Smooth muscle cell (in vitro differentiated cells): ENCODE data around the gene ACO1. TPM values are rescaled to one million over a fixed set of nuclear protein-coding genes. Genes with fewer than 3 reads are reported as not detected.
A peak's percentile ranks its signal among the peaks of the same experiment; 100 is the strongest.

ENCODE experiments used
- DNase-seq: peaks from one replicate; lab custom pipeline; 2025; ENCODE audit not compliant: unreplicated experiment; lab: John Stamatoyannopoulos, UW
- H2AFZ ChIP-seq: fragments of 200-600 bp; sonication (generic); 2 replicates; pipeline ENCODE4 v1.6.0; 2016; ENCODE audit warnings: antibody characterized with exemption, low read depth, mild to moderate bottlenecking
- H3F3A ChIP-seq: fragments of 200-600 bp; sonication (generic); 2 replicates; pipeline ENCODE4 v1.6.0; 2017; ENCODE audit warnings: antibody characterized with exemption, low read depth
- H3K27ac ChIP-seq: fragments of 200-600 bp; sonication (generic); 2 replicates; pipeline ENCODE4 v1.5.1; 2016; ENCODE audit warnings: low read depth, mild to moderate bottlenecking
- H3K27me3 ChIP-seq: fragments of 200-600 bp; sonication (generic); 2 replicates; pipeline ENCODE4 v1.6.1; 2016; ENCODE audit warnings: low read depth, mild to moderate bottlenecking
- H3K36me3 ChIP-seq: fragments of 200-600 bp; sonication (generic); 2 replicates; pipeline ENCODE4 v1.5.1; 2016; ENCODE audit warnings: low read depth
- H3K4me1 ChIP-seq: fragments of 200-600 bp; sonication (generic); 2 replicates; pipeline ENCODE4 v1.5.1; 2016; ENCODE audit warnings: low read depth
- H3K4me2 ChIP-seq: fragments of 200-600 bp; sonication (generic); 2 replicates; pipeline ENCODE4 v1.6.0; 2016; ENCODE audit warnings: mild to moderate bottlenecking
- H3K4me3 ChIP-seq: fragments of 200-600 bp; sonication (generic); 2 replicates; pipeline ENCODE4 v1.5.1; 2016; ENCODE audit warnings: mild to moderate bottlenecking
- H3K79me2 ChIP-seq: fragments of 200-600 bp; sonication (generic); 2 replicates; pipeline ENCODE4 v1.6.0; 2016; ENCODE audit warnings: low read depth, mild to moderate bottlenecking
- H3K9ac ChIP-seq: fragments of 200-600 bp; sonication (generic); 2 replicates; pipeline ENCODE4 v1.6.0; 2016; ENCODE audit warnings: low read depth
- H3K9me3 ChIP-seq: fragments of 200-600 bp; sonication (generic); replicated peaks from 2 replicates; pipeline ENCODE4 v1.5.1; 2016; ENCODE audit warnings: low read depth
- H4K20me1 ChIP-seq: fragments of 200-600 bp; sonication (generic); 2 replicates; pipeline ENCODE4 v1.6.0; 2016; ENCODE audit warnings: low read depth
- CTCF ChIP-seq: fragments of 200-600 bp; sonication (generic); IDR thresholded peaks from 2 replicates; pipeline ENCODE4 v1.5.1; 2017; ENCODE audit warnings: borderline replicate concordance, mild to moderate bottlenecking, antibody characterized with exemption; ENCODE audit not compliant: insufficient read depth, poor library complexity, severe bottlenecking
- WGBS: methylation state at CpG from one replicate; pipeline ENCODE4 v1.1.7; 2016; ENCODE audit warnings: low lambda C conversion rate; 5-methylcytosine and 5-hydroxymethylcytosine counted together
- polyA plus RNA-seq: library from polyadenylated mRNA; unstranded; fragments of >200 nt; fragmentation: Nextera tagmentation; extraction: Ambion mirVana; gene quantifications from 2 replicates; pipeline ENCODE4 v1.2.1, GENCODE V29; 2016
- total RNA-seq: library from RNA; depleted of rRNA; stranded (reverse); fragments of >200 nt; gene quantifications from 2 replicates; pipeline ENCODE4 v1.2.3, GENCODE V29; 2014

The ACO1 gene
- total and polyA plus RNA-seq, 2 experiments from 2014 or later = 72.3 to 74.4 TPM

- WGBS = 40% methylated on average over 2 of the region's 2 CpGs
- H3K79me2 ChIP-seq = no peaks in the 10 kb centered on the region
Observed at GRCh38 chr9:32376285-32376684, 8.2 kb upstream of the ACO1 start.

GRCh38 chr9:32378496-32378895 lies 5.9 kb upstream of the ACO1 start:
- Histone ChIP-seq H3K9ac (no peak overlapping the region), H3K27me3 (peaks cover 11% of the 10 kb centered on the region), H2AFZ (peak overlapping the region; percentile 59), H3F3A (no peaks in the 10 kb centered on the region), H3K4me3 (peak overlapping the region; percentile 7), H3K4me2 (peak overlapping the region; percentile 68), H4K20me1 (no peaks in the 10 kb centered on the region), H3K4me1 (peaks cover 1% of the 10 kb centered on the region), H3K79me2 (no peaks in the 10 kb centered on the region), H3K27ac (no peak overlapping the region), H3K9me3 (no peaks in the 10 kb centered on the region), H3K36me3 (no peaks in the 10 kb centered on the region)
- WGBS = 7% methylated on average over 3 of the region's 3 CpGs
- peak; percentile 84 for TF ChIP-seq CTCF
- no peak for DNase-seq

More at GRCh38 chr9:32376285-32376684, 8.2 kb upstream of the ACO1 start:
- Histone ChIP-seq H4K20me1 (no peaks in the 10 kb centered on the region), H3K36me3 (no peaks in the 10 kb centered on the region), H3K4me1 (no peaks in the 10 kb centered on the region), H2AFZ (no peak overlapping the region), H3K27ac (no peak overlapping the region), H3K9ac (no peak overlapping the region), H3F3A (no peaks in the 10 kb centered on the region), H3K9me3 (no peaks in the 10 kb centered on the region), H3K4me2 (no peak overlapping the region), H3K27me3 (no peaks in the 10 kb centered on the region), H3K4me3 (no peak overlapping the region)
- DNase-seq = no peak
- no peak for TF ChIP-seq CTCF

GRCh38 chr9:32378993-32379729 lies 5.3 kb upstream of the ACO1 start:
- no peak for DNase-seq
- H2AFZ ChIP-seq = peak overlapping the region; percentile 59
- no peaks in the 10 kb centered on the region for H3F3A ChIP-seq
- H3K4me2 ChIP-seq = peak overlapping the region; percentile 68
- no peaks in the 10 kb centered on the region for H4K20me1 ChIP-seq
- H3K9ac ChIP-seq = no peak overlapping the region
- no peaks in the 10 kb centered on the region for H3K79me2 ChIP-seq
- H3K27ac ChIP-seq = no peak overlapping the region
- peak overlapping the region; percentile 7 for H3K4me3 ChIP-seq
- no peaks in the 10 kb centered on the region for H3K9me3 ChIP-seq
- H3K4me1 ChIP-seq = peaks cover 5% of the 10 kb centered on the region
- WGBS = 15% methylated on average over 5 of the region's 5 CpGs
- peak; percentile 83 for TF ChIP-seq CTCF
- H3K27me3 ChIP-seq = peaks cover 11% of the 10 kb centered on the region
- no peaks in the 10 kb centered on the region for H3K36me3 ChIP-seq

GRCh38 chr9:32380944-32381343 lies 3.5 kb upstream of the ACO1 start:
- Histone ChIP-seq H3K27me3 (peaks cover 11% of the 10 kb centered on the region), H3F3A (no peaks in the 10 kb centered on the region), H3K9ac (no peak overlapping the region), H3K9me3 (no peaks in the 10 kb centered on the region), H3K36me3 (no peaks in the 10 kb centered on the region), H3K4me1 (peaks cover 10% of the 10 kb centered on the region), H4K20me1 (peaks cover 6% of the 10 kb centered on the region), H3K79me2 (peaks cover 14% of the 10 kb centered on the region), H3K4me2 (no peak overlapping the region), H3K4me3 (no peak overlapping the region), H2AFZ (no peak overlapping the region), H3K27ac (no peak overlapping the region)
- WGBS = 96% methylated on average over 3 of the region's 3 CpGs
- DNase-seq = no peak
- TF ChIP-seq CTCF = no peak
